Left forelimb (tissue), 1 donor: ENCODE results near the gene RIN1.
"Not testable (repeated sequence)": the region's sequence is repeated elsewhere in the genome, so short reads cannot be mapped to it uniquely, and the experiment has no call there.

ENCODE experiments used
- DNase-seq: peaks from one replicate; pipeline ENCODE4 v3.0.0-alpha.2; 2018; ENCODE audit warnings: low spot score

RIN1 gene

GRCh38 chr11:66336234-66337102, at the start of gene RIN1:
Gene RIN1, minus strand, starts transcription at chr11:66336434. Its CDS starts 32 bp downstream, at chr11:66336402.
- no peak for DNase-seq

DNA sequence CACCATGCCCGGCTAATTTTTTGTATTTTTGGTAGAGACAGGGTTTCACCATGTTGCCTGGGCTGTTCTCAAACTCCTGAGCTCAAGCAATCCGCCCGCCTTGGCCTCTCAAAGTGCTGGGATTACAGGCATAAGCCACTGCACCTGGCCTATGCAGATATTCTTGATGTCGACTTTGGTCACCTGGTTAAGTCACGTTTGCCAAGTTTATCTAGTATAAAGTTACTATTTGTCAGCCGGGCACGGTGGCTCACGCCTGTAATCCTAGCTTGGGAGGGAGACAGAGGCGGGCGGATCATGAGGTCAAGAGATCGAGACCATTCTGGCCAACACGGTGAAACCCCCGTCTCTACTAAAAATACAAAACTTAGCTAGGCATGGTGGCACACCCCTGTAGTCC, 48.1 kb upstream of the RIN1 start:
- not testable (repeated sequence) for DNase-seq

- DNase-seq, result not testable (repeated sequence)
Observed at GRCh38 chr11:66380264-66380663, 44.0 kb upstream of the RIN1 start.

DNA sequence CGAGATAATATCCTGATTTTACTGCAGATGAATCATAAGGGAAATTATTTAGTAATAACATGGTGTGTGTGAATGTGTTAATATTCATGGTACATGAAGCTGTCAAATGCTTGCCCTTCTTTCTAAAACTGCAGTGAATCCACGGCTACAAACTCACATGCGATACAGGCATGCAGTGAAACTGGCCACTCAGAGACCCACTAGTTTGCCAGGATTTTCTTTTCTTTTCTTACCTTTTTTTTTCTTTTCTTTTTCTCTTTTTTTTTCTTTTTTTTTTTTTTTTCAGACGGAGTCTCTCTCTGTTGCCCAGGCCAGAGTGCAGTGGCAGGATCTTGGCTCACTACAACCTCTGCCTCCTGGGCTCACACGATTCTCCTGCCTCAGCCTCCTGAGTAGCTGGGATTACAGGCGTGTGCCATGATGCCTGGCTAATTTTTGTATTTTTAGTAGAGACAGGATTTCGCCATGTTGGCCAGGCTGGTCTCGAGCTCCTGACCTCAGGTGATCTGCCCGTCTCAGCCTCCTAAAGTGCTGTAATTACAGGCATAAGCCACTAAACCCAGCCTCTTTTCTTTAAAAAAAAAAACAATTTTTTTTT, 37.6 kb upstream of the RIN1 start:
- not testable (repeated sequence) for DNase-seq

- no peak for DNase-seq
Observed at GRCh38 chr11:66373265-66373664, 37.0 kb upstream of the RIN1 start.

DNA sequence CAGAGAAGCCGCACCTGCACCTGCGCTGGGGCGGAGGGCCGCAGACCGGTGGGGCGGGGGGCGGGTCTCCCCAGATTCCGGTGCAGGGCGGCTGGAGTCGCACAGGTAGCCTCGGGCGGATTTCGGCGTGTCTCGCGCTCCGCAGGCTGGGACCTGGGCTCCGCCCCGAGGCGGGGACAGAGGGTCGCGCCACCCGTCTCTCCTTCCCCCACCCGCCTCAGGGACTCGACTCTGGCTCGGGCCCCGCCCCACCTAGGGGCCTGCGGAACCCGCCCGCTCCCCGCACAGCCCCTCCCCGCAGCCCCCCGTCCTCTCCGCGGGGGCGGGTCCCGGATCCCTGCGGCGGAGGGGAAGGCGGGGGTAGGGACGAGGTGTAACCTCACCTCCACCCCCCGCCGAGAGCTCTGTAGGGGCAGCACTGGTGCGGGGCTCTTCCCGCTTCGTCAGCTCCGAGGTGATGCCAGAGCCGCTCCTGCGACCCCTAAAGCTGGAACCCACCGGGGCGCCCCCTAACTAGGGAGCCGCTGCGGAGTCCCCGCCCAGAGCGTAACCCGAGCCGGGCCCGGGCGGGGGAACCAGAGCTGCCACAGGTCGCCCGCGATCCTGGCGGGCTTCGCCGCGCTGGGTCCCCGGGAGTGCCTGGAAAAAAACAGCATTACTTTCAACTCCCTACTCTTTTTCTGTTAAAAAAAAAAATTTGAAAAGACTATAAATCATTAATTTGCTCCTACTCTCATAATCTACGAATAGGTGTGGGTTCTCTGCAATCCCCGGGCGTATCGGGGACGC, 35.6 kb upstream of the RIN1 start, which contains the start of gene SLC29A2:
SLC29A2 (minus strand) TSS at position 134 of the 789 bp plus-strand sequence. CDS start 169 bp downstream, outside the sequence.
- no peak for DNase-seq

GRCh38 chr11:66369073-66369894, 33.0 kb upstream of the RIN1 start:
- no peak for DNase-seq

GRCh38 chr11:66368484-66368883, 32.2 kb upstream of the RIN1 start:
- DNase-seq, result no peak

GRCh38 chr11:66367561-66368312, 31.5 kb upstream of the RIN1 start:
- DNase-seq, result no peak

DNA sequence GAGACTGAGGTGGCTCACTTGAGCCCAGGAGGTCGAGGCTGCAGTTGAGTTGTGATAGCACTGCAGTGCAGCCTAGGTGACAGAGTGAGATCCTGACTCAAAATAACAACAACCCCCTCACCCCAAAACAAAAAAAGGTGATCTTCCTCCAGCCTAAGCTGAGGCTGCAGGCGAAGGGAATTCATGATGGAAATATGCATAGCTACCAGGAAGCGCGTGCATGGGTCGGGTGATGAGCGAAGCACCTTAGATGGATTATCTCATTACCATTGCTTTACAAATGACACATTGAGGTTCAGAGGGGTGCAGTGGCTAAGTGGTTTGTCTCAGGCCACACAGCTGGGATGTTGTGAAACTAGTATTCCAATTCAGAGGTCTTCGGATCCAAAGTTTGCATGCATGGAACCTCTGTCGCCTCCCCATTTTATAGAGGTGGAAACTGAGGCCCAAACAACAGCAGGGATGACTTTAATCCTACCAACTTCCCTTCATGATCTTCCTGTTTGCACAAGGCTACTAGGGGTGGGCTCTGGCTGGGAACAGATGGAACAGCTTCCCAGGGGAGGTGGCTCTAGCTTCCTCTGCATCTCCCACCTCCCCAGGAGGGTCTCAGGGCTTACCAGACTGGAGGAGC, 30.7 kb upstream of the RIN1 start:
- no peak for DNase-seq

DNA sequence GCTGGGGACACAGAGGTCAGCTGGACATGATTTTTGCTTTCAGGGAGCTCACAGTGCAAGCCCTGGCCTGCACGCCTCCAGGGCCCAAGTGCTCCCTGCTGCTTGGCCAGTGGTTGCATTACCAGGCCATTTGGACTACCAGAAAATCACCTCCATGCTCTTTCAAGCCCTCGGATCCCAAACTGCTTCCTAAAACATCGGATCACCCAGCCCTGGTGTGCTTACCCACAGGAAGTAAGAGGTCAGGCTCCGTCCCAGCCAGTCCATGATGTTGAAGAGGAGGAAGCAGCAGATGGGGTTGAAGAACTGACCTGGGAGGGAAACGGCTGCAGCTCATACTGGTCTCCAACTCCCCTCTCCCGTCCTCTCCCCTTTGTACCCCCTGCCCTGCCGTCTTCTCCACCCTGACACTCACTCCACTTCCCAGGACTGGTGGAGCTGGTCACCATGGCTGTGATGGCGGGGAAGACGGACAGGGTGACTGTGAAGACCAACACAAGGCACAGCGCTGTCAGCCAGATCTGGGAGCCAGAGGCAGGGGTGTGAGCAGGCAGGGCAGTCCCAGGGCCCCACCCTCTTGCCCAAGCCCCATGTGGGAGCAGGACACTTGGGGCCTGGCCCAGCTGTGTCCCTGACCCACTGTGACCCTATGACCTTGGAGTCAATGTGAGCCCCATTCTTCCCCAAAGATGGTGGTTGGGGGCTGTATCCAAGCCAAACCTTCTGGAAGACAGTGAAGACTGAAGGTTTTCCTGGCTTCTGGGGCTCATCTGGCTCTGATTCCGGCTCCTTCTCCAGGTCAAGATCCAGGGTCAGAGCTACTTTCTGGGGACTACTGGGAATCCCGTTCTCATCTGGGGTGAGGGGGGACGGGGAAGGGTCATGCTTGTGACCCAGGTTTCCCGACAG, 29.7 kb upstream of the RIN1 start:
- DNase-seq, result no peak

DNA sequence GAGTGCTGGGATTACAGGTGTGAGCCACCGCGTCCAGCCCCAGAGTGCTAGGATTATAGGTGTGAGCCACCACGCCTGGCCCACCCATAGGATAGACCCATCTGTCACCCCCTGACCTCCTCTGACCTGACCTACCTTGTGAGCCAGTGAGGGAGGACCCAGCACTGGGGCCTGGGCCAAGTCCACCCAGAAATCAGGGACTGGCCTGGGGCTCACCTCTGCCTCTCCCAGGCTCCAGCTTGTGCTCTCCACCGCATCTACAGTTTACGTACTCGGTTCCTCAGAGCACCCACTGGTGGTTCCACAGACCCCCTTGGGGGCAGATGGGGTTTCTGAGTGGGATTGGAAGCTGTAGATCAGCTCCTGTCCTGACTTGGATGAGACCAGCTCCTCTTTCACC, 28.9 kb upstream of the RIN1 start:
- no peak for DNase-seq

GRCh38 chr11:66363805-66364535, 27.7 kb upstream of the RIN1 start:
- no peak for DNase-seq

DNA sequence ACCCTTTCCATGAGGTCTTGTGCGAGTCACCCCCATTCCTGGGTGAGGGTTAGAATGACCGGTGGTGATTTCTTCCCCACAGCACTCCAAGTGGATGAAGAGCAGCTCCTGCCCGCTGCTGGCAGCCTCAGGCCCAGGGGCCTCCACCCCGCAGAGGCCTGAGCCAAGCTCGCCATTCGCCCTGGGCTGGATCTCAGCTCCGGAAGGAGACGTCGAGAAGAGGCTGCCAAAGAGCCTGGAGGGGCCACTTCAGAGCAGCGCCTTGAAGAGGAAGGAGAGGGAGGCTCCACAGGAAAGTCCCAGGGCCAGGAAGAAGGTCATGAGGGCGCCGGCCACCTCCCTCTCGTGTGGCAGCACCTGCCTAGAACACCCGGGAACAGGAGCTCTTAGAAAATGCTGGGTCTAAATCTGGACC, 27.0 kb upstream of the RIN1 start:
- DNase-seq, result no peak

DNA sequence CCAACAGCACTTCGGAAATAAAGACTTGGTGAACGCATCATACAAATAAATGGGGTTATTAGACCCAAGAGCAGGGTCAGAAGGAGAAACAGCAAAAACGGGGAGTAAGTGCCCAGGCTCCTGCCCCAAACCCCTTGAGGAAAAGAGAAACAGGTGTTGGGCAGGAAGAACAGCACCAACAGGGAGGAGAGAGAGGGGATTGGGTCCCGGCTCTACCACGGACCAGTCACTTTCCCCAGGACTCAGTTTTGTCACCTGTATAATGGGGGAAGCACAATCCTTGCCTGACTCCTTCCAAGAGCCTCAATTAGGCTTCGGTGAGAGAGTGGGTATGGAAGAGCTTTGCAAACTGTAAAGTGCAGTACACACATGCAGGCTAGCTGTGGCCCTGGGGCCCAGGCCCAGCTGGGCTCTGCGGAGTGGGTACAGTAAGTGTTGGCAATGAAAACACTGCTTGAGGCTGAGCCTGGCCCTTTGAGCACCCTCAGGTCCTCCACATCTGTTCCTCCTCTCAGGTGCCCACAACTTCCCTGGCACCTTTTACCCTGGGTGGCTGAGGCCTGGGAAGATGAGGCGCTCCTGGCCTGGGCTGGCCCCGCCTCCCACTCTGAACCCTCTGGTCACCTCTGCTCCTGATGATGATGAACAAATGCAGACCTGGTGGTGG, 26.4 kb upstream of the RIN1 start:
- DNase-seq, result no peak

DNA sequence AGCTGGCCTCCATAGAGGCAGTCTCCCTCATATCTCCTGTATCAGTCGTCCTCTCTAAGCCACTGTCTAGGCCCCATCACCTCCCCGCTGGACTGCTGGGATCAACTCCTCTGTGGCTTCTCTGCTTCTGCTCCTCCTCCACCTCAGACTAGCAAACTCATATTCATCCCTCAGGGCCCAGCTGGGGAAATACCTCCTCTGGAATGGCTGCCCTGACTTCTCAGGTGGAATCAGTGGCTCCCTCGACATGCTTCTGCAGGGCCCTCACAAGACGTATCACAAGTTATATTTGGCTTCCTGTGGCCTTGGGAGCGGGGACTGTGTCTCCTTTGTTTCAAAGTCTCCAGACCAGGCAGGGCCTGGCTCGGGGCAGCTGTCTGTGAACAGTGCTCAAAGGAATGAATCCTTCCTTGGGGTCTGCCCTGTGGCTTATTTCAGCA, 25.3 kb upstream of the RIN1 start:
- DNase-seq, result no peak

- no peak for DNase-seq
Observed at GRCh38 chr11:66360406-66361073, 24.3 kb upstream of the RIN1 start.
